ENCODE results near the gene SNF8. TPM values are rescaled to one million over a fixed set of nuclear protein-coding genes. Genes with fewer than 3 reads are reported as not detected.

SNF8 gene
- total RNA-seq (ENCODE audit: low replicate concordance): 97.2 and 117 TPM in 2 replicates
- long read RNA-seq, partial matches to known transcripts: 0 of 6 reads
- long read RNA-seq, other reads (novel, unspliced or antisense): 4 of 6 reads

DNA sequence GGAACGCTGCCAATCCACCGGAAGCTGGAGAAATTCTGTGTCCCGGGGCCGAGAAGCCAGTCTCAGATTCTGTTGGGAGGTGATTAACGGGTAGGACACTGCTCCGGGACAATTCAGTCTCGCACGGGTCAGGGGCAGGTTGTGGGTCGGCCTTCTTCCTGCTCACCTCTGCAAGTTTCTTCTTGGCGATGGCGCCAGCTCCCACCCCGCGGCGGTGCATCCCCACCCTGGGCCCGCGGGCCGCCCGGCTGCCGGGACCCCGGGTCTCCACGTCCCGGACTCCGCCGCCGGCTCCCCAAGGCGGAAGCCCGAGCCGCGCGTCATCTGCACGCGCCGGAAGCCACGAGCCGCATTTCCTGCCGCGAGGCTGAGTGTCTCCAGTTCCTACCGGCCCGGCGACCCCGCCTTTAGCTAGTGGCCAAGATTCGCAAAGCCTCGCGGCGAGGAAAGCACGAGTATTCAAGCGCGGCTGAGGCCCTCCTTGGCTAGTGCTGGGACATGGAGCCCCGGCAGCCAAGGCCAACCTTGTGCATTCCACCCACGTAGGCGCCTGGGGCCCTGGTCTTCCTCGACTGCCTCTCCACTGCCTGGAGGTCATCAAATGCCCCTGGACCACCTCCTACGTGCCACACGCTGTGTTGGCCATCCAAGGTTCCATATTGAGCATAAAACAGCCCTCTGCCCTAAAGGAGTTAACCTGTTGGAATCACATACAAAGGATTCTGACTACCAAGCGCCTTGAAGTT is at the start of gene SNF8:
SNF8 (minus strand) TSS at position 328 of the 746 bp plus-strand sequence; CDS start at position 220, 108 bp downstream.
- H3K4me3 Mint-ChIP-seq: peak within 1 kb of the TSS; percentile 98
- H3K27me3 Mint-ChIP-seq: no peaks in the 10 kb centered on the region
- DNase-seq (ENCODE audit: extremely low spot score, unreplicated experiment): peak; percentile 96
- H3K27ac Mint-ChIP-seq: peak within 1 kb of the TSS; percentile 96
- no peaks in the 10 kb centered on the region for H3K9me3 Mint-ChIP-seq
- H3K36me3 Mint-ChIP-seq: no peaks in the 10 kb centered on the region
- TF ChIP-seq CTCF (conservative IDR thresholded peaks at IDR 0.05): no peak
- H3K4me1 Mint-ChIP-seq (ENCODE audit: unreplicated experiment): peaks cover 5% of the 10 kb centered on the region

DNA sequence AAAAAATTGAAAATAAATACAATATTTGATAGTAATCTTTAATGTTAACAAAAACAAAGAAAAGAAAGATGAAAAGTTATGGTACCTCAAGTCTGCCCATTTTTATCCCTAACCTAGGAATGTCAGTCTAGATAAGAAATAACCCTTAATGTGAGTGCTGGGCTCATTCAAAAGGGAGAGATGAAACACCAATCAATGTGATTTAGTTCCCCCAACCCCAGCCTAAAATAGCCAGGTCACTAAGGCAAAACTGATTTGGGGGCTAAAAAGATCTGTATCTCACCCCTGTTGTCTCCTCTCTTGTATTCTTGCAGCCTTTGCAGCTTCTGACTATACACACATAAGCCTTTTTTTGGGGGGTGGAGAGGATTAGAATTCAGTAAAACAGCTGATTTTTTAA is 49.3 kb upstream of the SNF8 start:
- H3K27me3 Mint-ChIP-seq: peaks cover 19% of the 10 kb centered on the region
- H3K4me3 Mint-ChIP-seq: peak overlapping the region; percentile 70
- H3K36me3 Mint-ChIP-seq: peaks cover 4% of the 10 kb centered on the region
- peaks cover 20% of the 10 kb centered on the region for H3K4me1 Mint-ChIP-seq (ENCODE audit: unreplicated experiment)
- H3K27ac Mint-ChIP-seq: no peak overlapping the region
- TF ChIP-seq CTCF (conservative IDR thresholded peaks at IDR 0.05): no peak
- no peak for DNase-seq (ENCODE audit: extremely low spot score, unreplicated experiment)
- H3K9me3 Mint-ChIP-seq: no peaks in the 10 kb centered on the region

DNA sequence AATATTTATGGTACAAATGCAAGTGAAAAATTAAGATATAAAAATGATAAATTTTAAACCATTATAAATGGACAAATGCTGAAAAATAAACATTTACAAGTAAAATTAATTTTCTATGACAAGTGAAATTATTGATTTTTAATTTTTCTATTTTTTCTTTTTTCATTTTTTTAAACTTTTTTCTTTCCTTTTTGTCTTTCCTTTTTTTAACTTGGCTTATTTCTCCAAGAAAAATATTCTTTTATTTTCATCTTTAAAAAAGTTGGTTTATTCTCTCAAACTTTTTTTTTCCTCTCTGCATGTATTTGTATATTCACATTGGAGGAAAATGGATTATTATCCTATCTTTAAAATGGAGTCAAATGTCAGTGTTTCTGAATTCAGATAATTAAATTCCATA is 48.7 kb upstream of the SNF8 start:
- no peak for DNase-seq (ENCODE audit: extremely low spot score, unreplicated experiment)
- Mint-ChIP-seq H3K27ac (no peak overlapping the region), H3K36me3 (no peaks in the 10 kb centered on the region), H3K9me3 (no peaks in the 10 kb centered on the region), H3K4me1 (ENCODE audit: unreplicated experiment) (peaks cover 20% of the 10 kb centered on the region), H3K4me3 (no peak overlapping the region), H3K27me3 (peaks cover 19% of the 10 kb centered on the region)
- no peak for TF ChIP-seq CTCF (conservative IDR thresholded peaks at IDR 0.05)

- H3K27ac Mint-ChIP-seq: no peak overlapping the region
- no peaks in the 10 kb centered on the region for H3K36me3 Mint-ChIP-seq
- DNase-seq (ENCODE audit: extremely low spot score, unreplicated experiment): no peak
- H3K27me3 Mint-ChIP-seq: peaks cover 19% of the 10 kb centered on the region
- no peak for TF ChIP-seq CTCF (conservative IDR thresholded peaks at IDR 0.05)
- peaks cover 20% of the 10 kb centered on the region for H3K4me1 Mint-ChIP-seq (ENCODE audit: unreplicated experiment)
- H3K4me3 Mint-ChIP-seq: no peak overlapping the region
- no peaks in the 10 kb centered on the region for H3K9me3 Mint-ChIP-seq
These were observed 47.8 kb upstream of the SNF8 start for GRCh38 chr17:48992444-48992843.

DNA sequence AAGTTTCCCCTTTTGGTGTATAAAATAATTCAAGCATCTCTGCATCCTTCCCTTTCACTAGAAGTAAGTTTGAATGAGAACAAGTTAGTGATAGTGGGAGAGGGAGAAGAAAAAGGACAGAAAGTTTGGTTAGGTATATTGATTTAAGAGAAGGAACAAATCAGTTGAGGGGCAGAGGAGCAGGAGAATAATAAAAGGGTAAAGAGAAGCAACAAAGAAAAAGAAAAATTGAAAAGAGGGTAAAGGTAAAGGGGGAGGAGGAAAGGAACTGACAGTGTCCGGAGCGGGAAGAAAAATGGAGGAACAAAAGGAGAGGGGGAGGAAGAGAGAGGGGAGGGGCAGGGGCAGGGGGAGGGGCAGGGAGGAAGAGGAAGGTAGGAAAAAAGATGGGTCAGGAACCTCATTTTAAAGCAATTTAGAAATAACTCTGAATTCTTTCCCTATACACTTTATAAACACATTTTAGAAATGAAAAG is 46.3 kb upstream of the SNF8 start:
- TF ChIP-seq CTCF (conservative IDR thresholded peaks at IDR 0.05): no peak
- Mint-ChIP-seq H3K9me3 (no peaks in the 10 kb centered on the region), H3K27ac (peak overlapping the region; percentile 30), H3K27me3 (peaks cover 12% of the 10 kb centered on the region), H3K36me3 (no peaks in the 10 kb centered on the region), H3K4me1 (ENCODE audit: unreplicated experiment) (peaks cover 20% of the 10 kb centered on the region), H3K4me3 (peak overlapping the region; percentile 46)
- no peak for DNase-seq (ENCODE audit: extremely low spot score, unreplicated experiment)
